ENCODE measurements around the gene ATRN. TPM values are rescaled to one million over a fixed set of nuclear protein-coding genes. Genes with fewer than 3 reads are reported as not detected.

Gene ATRN
- total and polyA plus RNA-seq, 2 donors (not counting 1 experiment from before 2014, with no cell fraction given) = 5.8 to 19.5 TPM

DNA sequence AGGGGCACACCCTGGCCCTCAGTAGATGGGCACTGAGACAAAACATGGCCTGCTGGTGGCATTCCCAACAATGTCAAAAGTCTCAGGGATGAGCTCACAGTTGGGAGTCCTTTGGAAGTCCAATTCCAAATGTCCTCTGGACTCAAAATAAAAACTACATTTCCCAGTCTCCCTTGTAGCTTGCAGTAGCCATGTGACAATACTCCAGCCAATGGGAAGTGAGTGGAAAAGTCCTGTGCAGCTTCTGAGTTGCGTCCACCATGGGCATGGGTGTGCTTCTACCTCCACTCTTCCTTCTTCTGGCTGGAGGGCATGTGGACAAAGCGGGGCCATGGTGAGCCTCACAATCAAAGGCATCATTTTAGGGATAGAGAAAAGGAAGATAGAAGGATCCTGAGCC is 216.8 kb downstream of the ATRN start:
- CTCF ChIA-PET = interaction anchor here (1.3 kb wide), 1 partner anchor 23 kb away, joined by 4 read pairs; no protein-coding TSS in a partner anchor
- no peaks in the 10 kb centered on the region for H3K4me1 Mint-ChIP-seq
- H3K9me3 ChIP-seq (ENCODE audit: control extremely low read depth in 1 of 3, control insufficient read depth in 2 of 3, insufficient read depth in 1 of 3, low read length in 2 of 3) = peaks cover 0 to 6% (median 0%) of the 10 kb centered on the region in 3 donors
- TF ChIP-seq, protein P1, sequence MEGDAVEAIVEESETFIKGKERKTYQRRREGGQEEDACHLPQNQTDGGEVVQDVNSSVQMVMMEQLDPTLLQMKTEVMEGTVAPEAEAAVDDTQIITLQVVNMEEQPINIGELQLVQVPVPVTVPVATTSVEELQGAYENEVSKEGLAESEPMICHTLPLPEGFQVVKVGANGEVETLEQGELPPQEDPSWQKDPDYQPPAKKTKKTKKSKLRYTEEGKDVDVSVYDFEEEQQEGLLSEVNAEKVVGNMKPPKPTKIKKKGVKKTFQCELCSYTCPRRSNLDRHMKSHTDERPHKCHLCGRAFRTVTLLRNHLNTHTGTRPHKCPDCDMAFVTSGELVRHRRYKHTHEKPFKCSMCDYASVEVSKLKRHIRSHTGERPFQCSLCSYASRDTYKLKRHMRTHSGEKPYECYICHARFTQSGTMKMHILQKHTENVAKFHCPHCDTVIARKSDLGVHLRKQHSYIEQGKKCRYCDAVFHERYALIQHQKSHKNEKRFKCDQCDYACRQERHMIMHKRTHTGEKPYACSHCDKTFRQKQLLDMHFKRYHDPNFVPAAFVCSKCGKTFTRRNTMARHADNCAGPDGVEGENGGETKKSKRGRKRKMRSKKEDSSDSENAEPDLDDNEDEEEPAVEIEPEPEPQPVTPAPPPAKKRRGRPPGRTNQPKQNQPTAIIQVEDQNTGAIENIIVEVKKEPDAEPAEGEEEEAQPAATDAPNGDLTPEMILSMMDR (IDR thresholded peaks at IDR 0.05) = no peak
- no peak for TF ChIP-seq EZH2 (IDR thresholded peaks at IDR 0.05; ENCODE audit: borderline replicate concordance, insufficient read depth, low read depth, low read length, poor library complexity, severe bottlenecking)
- peaks cover 26% of the 10 kb centered on the region for H3K27me3 Mint-ChIP-seq
- no peaks in the 10 kb centered on the region for H3K79me2 ChIP-seq (ENCODE audit: control insufficient read depth, insufficient read depth, low read length)
- H3K9me3 Mint-ChIP-seq (ENCODE audit: insufficient read depth) = no peaks in the 10 kb centered on the region
- no peak overlapping the region for H3K4me3 Mint-ChIP-seq
- H3K4me2 ChIP-seq (replicated peaks; ENCODE audit: low read depth, low read length, poor library complexity, severe bottlenecking) = no peak overlapping the region
- no peak overlapping the region for H2AFZ ChIP-seq (ENCODE audit: insufficient read depth, low read depth, low read length, poor library complexity, severe bottlenecking)
- H3K4me3 ChIP-seq (ENCODE audit: control extremely low read depth in 1 of 5, extremely low read depth in 1 of 5, insufficient read depth in 1 of 5, low read depth in 2 of 5, low read length in 4 of 5) = no peak overlapping the region
- H3K27ac Mint-ChIP-seq = no peak overlapping the region
- no peak for ATAC-seq (ENCODE audit: low read depth)
- H4K20me1 ChIP-seq (ENCODE audit: control insufficient read depth, insufficient read depth, low read length, poor library complexity, severe bottlenecking) = no peaks in the 10 kb centered on the region
- POLR2A ChIA-PET = no interaction called here
- H3K27ac ChIP-seq (ENCODE audit: low read length in 2 of 2) = no peak overlapping the region
- no peaks in the 10 kb centered on the region for H3K36me3 ChIP-seq (replicated peaks in 1 of 2; ENCODE audit: control extremely low read depth in 1 of 2, control insufficient read depth in 1 of 2, extremely low read depth in 1 of 2, insufficient read depth in 2 of 2, low read length in 1 of 2)
- H3K27me3 ChIP-seq (replicated peaks in 1 of 4; ENCODE audit: control extremely low read depth in 1 of 4, control insufficient read depth in 3 of 4, insufficient read depth in 4 of 4, low read length in 3 of 4) = peaks cover 0 to 8% (median 0%) of the 10 kb centered on the region in 4 experiments
- no peak overlapping the region for H3K9ac ChIP-seq (ENCODE audit: low read length)
- no peak for DNase-seq
- intact Hi-C loops (cut with micrococcal nuclease) = no loop called here
- WGBS (ENCODE audit: insufficient coverage) = no CpG with 5 or more reads among the region's 2 CpGs
- no peaks in the 10 kb centered on the region for H3K4me1 ChIP-seq (ENCODE audit: control insufficient read depth in 2 of 2, insufficient read depth in 2 of 2, low read length in 2 of 2)

DNA sequence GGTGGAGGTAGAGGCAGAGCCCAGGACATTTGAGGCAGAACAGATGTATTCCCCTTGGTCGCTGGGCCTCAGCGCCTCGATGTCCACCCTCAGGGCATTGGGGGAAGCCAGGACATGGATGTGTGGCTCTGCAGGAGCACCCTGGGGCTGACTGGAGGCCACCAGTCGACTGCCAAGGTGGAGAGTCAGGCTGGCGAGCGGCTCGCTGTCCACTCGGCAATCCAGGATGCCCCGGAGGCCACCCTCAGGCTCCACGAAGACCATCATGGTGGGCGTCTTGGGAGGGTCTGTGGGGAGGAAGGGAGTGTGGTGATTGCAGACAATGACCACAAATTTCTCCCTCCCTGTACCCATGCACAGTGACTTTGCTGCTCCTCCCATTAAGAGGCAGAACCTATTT is 219.2 kb downstream of the ATRN start:
- Histone ChIP-seq H3K4me1 (ENCODE audit: control insufficient read depth in 2 of 2, insufficient read depth in 2 of 2, low read length in 2 of 2) (no peaks in the 10 kb centered on the region), H3K27ac (ENCODE audit: low read length in 2 of 2) (no peak overlapping the region), H3K79me2 (ENCODE audit: control insufficient read depth, insufficient read depth, low read length) (no peaks in the 10 kb centered on the region), H2AFZ (ENCODE audit: insufficient read depth, low read depth, low read length, poor library complexity, severe bottlenecking) (no peak overlapping the region), H3K4me3 (ENCODE audit: control extremely low read depth in 1 of 5, extremely low read depth in 1 of 5, insufficient read depth in 1 of 5, low read depth in 2 of 5, low read length in 4 of 5) (no peak overlapping the region), H3K36me3 (replicated peaks in 1 of 2; ENCODE audit: control extremely low read depth in 1 of 2, control insufficient read depth in 1 of 2, extremely low read depth in 1 of 2, insufficient read depth in 2 of 2, low read length in 1 of 2) (no peaks in the 10 kb centered on the region), H3K9ac (ENCODE audit: low read length) (no peak overlapping the region), H3K9me3 (ENCODE audit: control extremely low read depth in 1 of 3, control insufficient read depth in 2 of 3, insufficient read depth in 1 of 3, low read length in 2 of 3) (peaks cover 0 to 6% (median 0%) of the 10 kb centered on the region in 3 donors), H3K4me2 (replicated peaks; ENCODE audit: low read depth, low read length, poor library complexity, severe bottlenecking) (no peak overlapping the region), H3K27me3 (replicated peaks in 1 of 4; ENCODE audit: control extremely low read depth in 1 of 4, control insufficient read depth in 3 of 4, insufficient read depth in 4 of 4, low read length in 3 of 4) (peaks cover 0 to 8% (median 0%) of the 10 kb centered on the region in 4 experiments), H4K20me1 (ENCODE audit: control insufficient read depth, insufficient read depth, low read length, poor library complexity, severe bottlenecking) (no peaks in the 10 kb centered on the region)
- H3K27me3 Mint-ChIP-seq = peaks cover 12% of the 10 kb centered on the region
- TF ChIP-seq, protein P1 (IDR thresholded peaks at IDR 0.05) = no peak
- TF ChIP-seq EZH2 (IDR thresholded peaks at IDR 0.05; ENCODE audit: borderline replicate concordance, insufficient read depth, low read depth, low read length, poor library complexity, severe bottlenecking) = no peak
- no peak overlapping the region for H3K4me3 Mint-ChIP-seq
- no peak overlapping the region for H3K27ac Mint-ChIP-seq
- ChIA-PET POLR2A (no interaction called here), CTCF (interaction anchor here (0.6 kb wide), 1 partner anchor 27 kb away, joined by 3 read pairs; no protein-coding TSS in a partner anchor)
- DNase-seq (no peak), ATAC-seq (ENCODE audit: low read depth) (no peak)
- 90% methylated on average over 5 of the region's 11 CpGs for WGBS (ENCODE audit: insufficient coverage)
- H3K9me3 Mint-ChIP-seq (ENCODE audit: insufficient read depth) = no peaks in the 10 kb centered on the region
- no peaks in the 10 kb centered on the region for H3K4me1 Mint-ChIP-seq
- intact Hi-C loops (cut with micrococcal nuclease) = no loop called here

All from B cell (primary cell).